ENCODE data around the gene ZNF629.
"Not testable (repeated sequence)": the region's sequence is repeated elsewhere in the genome, so short reads cannot be mapped to it uniquely, and the experiment has no call there.

Gene ZNF629

GRCh38 chr16:30786936-30787612 is at the start of gene ZNF629:
TSS of gene ZNF629 (minus strand) at chr16:30787205. CDS start at chr16:30784482, 2,723 bp downstream.
- peak; percentile 35 for DNase-seq (ENCODE audit: low read depth)

GRCh38 chr16:30834130-30834740 is 47.2 kb upstream of the ZNF629 start:
- no peak for DNase-seq (ENCODE audit: low read depth)

GRCh38 chr16:30830072-30830417 is 43.0 kb upstream of the ZNF629 start:
- no peak for DNase-seq (ENCODE audit: low read depth)

- no peak for DNase-seq (ENCODE audit: low read depth)
Measured at GRCh38 chr16:30829130-30830071, 42.4 kb upstream of the ZNF629 start.

- DNase-seq (ENCODE audit: low read depth) = no peak
Measured at GRCh38 chr16:30821891-30822290, 34.9 kb upstream of the ZNF629 start.

GRCh38 chr16:30821441-30821840 is 34.4 kb upstream of the ZNF629 start:
- DNase-seq (ENCODE audit: low read depth) = not testable (repeated sequence)

- no peak for DNase-seq (ENCODE audit: low read depth)
Measured at GRCh38 chr16:30820952-30821421, 34.0 kb upstream of the ZNF629 start.

- DNase-seq (ENCODE audit: low read depth) = no peak
Measured at GRCh38 chr16:30816769-30817168, 29.8 kb upstream of the ZNF629 start.

GRCh38 chr16:30813821-30814189 is 26.8 kb upstream of the ZNF629 start:
- DNase-seq (ENCODE audit: low read depth) = no peak

GRCh38 chr16:30809675-30810074 is 22.7 kb upstream of the ZNF629 start:
- not testable (repeated sequence) for DNase-seq (ENCODE audit: low read depth)

GRCh38 chr16:30808890-30809426 is 22.0 kb upstream of the ZNF629 start:
- DNase-seq (ENCODE audit: low read depth) = not testable (repeated sequence)

- no peak for DNase-seq (ENCODE audit: low read depth)
Measured at GRCh38 chr16:30808146-30808545, 21.1 kb upstream of the ZNF629 start.

- no peak for DNase-seq (ENCODE audit: low read depth)
Measured at GRCh38 chr16:30805370-30806169, 18.6 kb upstream of the ZNF629 start.

GRCh38 chr16:30805056-30805369 is 18.0 kb upstream of the ZNF629 start:
- no peak for DNase-seq (ENCODE audit: low read depth)

- no peak for DNase-seq (ENCODE audit: low read depth)
Measured at GRCh38 chr16:30802936-30803335, 15.9 kb upstream of the ZNF629 start.

- DNase-seq (ENCODE audit: low read depth) = no peak
Measured at GRCh38 chr16:30797670-30798309, 10.8 kb upstream of the ZNF629 start.

- DNase-seq (ENCODE audit: low read depth) = no peak
Measured at GRCh38 chr16:30794634-30795033, 7.6 kb upstream of the ZNF629 start.

- no peak for DNase-seq (ENCODE audit: low read depth)
Measured at GRCh38 chr16:30793508-30794069, 6.6 kb upstream of the ZNF629 start.

GRCh38 chr16:30787613-30788378 is 791 bp upstream of the ZNF629 start:
- DNase-seq (ENCODE audit: low read depth) = no peak

Data from HS-27A (cell line).